GM12878 (cell line): ENCODE measurements around the gene GABBR2. TPM values are rescaled to one million over a fixed set of nuclear protein-coding genes. Genes with fewer than 3 reads are reported as not detected.

ENCODE experiments used
- ATAC-seq: fragments of 200-7000 bp; cut with Tn5 transposase; 3 replicates; pipeline ENCODE4 v1.9.1; 2020; ENCODE audit warnings: mild to moderate bottlenecking, moderate library complexity
- BruUV-seq: library from RNA; stranded (reverse); fragments of 400-500 nt; replicated peaks from 2 replicates; lab custom pipeline; 2021; lab: Mats Ljungman, UMichigan
- CTCF ChIA-PET: fragments of 300-600 bp; sonication (Branson Sonifier 250); formaldehyde crosslinking; extraction: SDS; loops from one replicate; lab custom pipeline; 2021; ENCODE audit warnings: inconsistent platforms; lab: Yijun Ruan, JAX
- POLR2A ChIA-PET: fragments of 350-600 bp; formaldehyde crosslinking; extraction: SDS; loops from one replicate; lab custom pipeline; 2021; ENCODE audit warnings: inconsistent platforms; lab: Charles Lee
- RAD21 ChIA-PET: fragments of 300-600 bp; sonication (Branson Sonifier 250); formaldehyde crosslinking; loops from one replicate; lab custom pipeline; 2023; ENCODE audit warnings: antibody characterized with exemption; ENCODE audit not compliant: unreplicated experiment; lab: Charles Lee
- SMC1A ChIA-PET: fragments of 300-600 bp; sonication (Branson Sonifier 250); formaldehyde crosslinking; loops from one replicate; lab custom pipeline; 2023; ENCODE audit not compliant: unreplicated experiment, uncharacterized antibody; lab: Charles Lee
- DNase-seq: peaks from one replicate; pipeline ENCODE4 v3.0.0-alpha.2; 2011; ENCODE audit warnings: low read depth, low spot score
- FAIRE-seq: peaks from 3 replicates; lab custom pipeline; 2011; peaks lifted over from hg19 to GRCh38; lab: Jason Lieb, UNC
- H2AFZ ChIP-seq: 2 replicates; pipeline ENCODE4 v1.6.0; 2011; ENCODE audit warnings: low read depth, low read length, control low read depth; ENCODE audit not compliant: control insufficient read depth
- H3K27ac ChIP-seq: 2 replicates; pipeline ENCODE4 v1.5.1; 2011; ENCODE audit warnings: control low read depth; ENCODE audit not compliant: control insufficient read depth, insufficient read depth
- H3K27me3 ChIP-seq, 2 experiments: replicated peaks in 1 of 2; 2 replicates each; pipeline versions ENCODE4 v1.6.0 to v1.6.1; 2011; ENCODE audit warnings: low read length in 1 of 2; ENCODE audit not compliant: control insufficient read depth in 2 of 2, insufficient read depth in 2 of 2
- H3K36me3 ChIP-seq, 2 experiments: 2 replicates each; pipeline ENCODE4 v1.5.1; 2011; ENCODE audit warnings: low read length in 1 of 2; ENCODE audit not compliant: control insufficient read depth in 2 of 2, insufficient read depth in 2 of 2
- H3K4me1 ChIP-seq: 2 replicates; pipeline ENCODE4 v1.6.1; 2011; ENCODE audit warnings: mild to moderate bottlenecking, low read length, moderate library complexity, mixed read lengths; ENCODE audit not compliant: control insufficient read depth, insufficient read depth
- H3K4me2 ChIP-seq: 2 replicates; pipeline ENCODE4 v1.6.0; 2011; ENCODE audit warnings: control low read depth; ENCODE audit not compliant: control insufficient read depth, insufficient read depth
- H3K4me3 ChIP-seq: fragments of 200-600 bp; sonication (generic); 2 replicates; pipeline ENCODE4 v1.5.1; 2016
- H3K79me2 ChIP-seq: 2 replicates; pipeline ENCODE4 v1.6.0; 2011; ENCODE audit warnings: low read length; ENCODE audit not compliant: control insufficient read depth, insufficient read depth
- H3K9ac ChIP-seq: 2 replicates; pipeline ENCODE4 v1.8.0; 2011; ENCODE audit warnings: low read length, control low read depth, mixed read lengths; ENCODE audit not compliant: control insufficient read depth, insufficient read depth
- H3K9me3 ChIP-seq: replicated peaks from 3 replicates; pipeline ENCODE4 v1.5.1; 2011; ENCODE audit warnings: mild to moderate bottlenecking, low read length; ENCODE audit not compliant: control insufficient read depth, insufficient read depth
- H4K20me1 ChIP-seq: 2 replicates; pipeline ENCODE4 v1.6.0; 2011; ENCODE audit not compliant: control insufficient read depth, insufficient read depth
- CHD2 ChIP-seq: IDR thresholded peaks from 2 replicates; pipeline ENCODE4 v1.6.1; 2011; ENCODE audit warnings: low read depth, low read length, improper control_type of control experiment, borderline replicate concordance
- NR2C1 ChIP-seq: fragments of 450-650 bp; IDR thresholded peaks from 2 replicates; pipeline ENCODE4 v1.6.1; 2017; ENCODE audit warnings: antibody characterized with exemption, mild to moderate bottlenecking, moderate library complexity
- POLR2A ChIP-seq: IDR thresholded peaks from 2 replicates; pipeline ENCODE4 v1.6.1; 2011; ENCODE audit warnings: low read depth, mild to moderate bottlenecking, low read length
- RAD21 ChIP-seq: IDR thresholded peaks from 2 replicates; pipeline ENCODE4 v1.6.1; 2011; ENCODE audit warnings: mild to moderate bottlenecking, low read depth, low read length, moderate library complexity; ENCODE audit not compliant: insufficient read depth
- RAD51 ChIP-seq: fragments of 450-650 bp; IDR thresholded peaks from 2 replicates; pipeline ENCODE4 v1.6.1; 2016; ENCODE audit warnings: moderate library complexity, mild to moderate bottlenecking, inconsistent platforms
- TCF12 ChIP-seq: IDR thresholded peaks from 2 replicates; pipeline ENCODE4 v1.6.1; 2011; ENCODE audit warnings: low read depth, mild to moderate bottlenecking, low read length
- ZBED1 ChIP-seq: IDR thresholded peaks from 2 replicates; pipeline ENCODE4 v1.6.1; 2016; ENCODE audit warnings: borderline replicate concordance
- ZNF217 ChIP-seq: fragments of 450-650 bp; IDR thresholded peaks from 2 replicates; pipeline ENCODE4 v1.6.1; 2017; ENCODE audit warnings: antibody characterized with exemption, mild to moderate bottlenecking
- WGBS: methylation state at CpG from one replicate; pipeline ENCODE4 v1.1.6; 2016; ENCODE audit warnings: low lambda C conversion rate; ENCODE audit not compliant: insufficient replicate concordance, insufficient coverage; ENCODE audit errors: missing lambda C conversion rate; 5-methylcytosine and 5-hydroxymethylcytosine counted together
- in situ Hi-C: fragments of 300-500 bp; cut with MboI; formaldehyde crosslinking; loops from 9 replicates; pipeline ENCODE4 v1.14.3; 2018; ENCODE audit warnings: mixed read lengths
- intact Hi-C: fragments of 100-400 bp; cut with micrococcal nuclease; formaldehyde crosslinking; loops from one replicate; pipeline ENCODE4 v1.14.2; 2022; ENCODE audit not compliant: unreplicated experiment
- polyA plus RNA-seq, 11 experiments: library from polyadenylated mRNA; depleted of rRNA in 4 of 11; unstranded in 6 of 11; stranded (reverse) in 5 of 11; fragments of >200 nt; fragmentation: Nextera tagmentation in 4 of 11; fragmentation: Illumina TruSeq in 1 of 11; extraction: Ambion mirVana in 4 of 11; extraction: Trizol in 1 of 11; gene quantifications; 1 replicate in 1 of 11; 2 replicates in 10 of 11; pipeline versions ENCODE4 v1.2.1 to v1.2.3, GENCODE V29; 2011 to 2016; ENCODE audit warnings: inconsistent platforms in 2 of 11, missing spikeins in 2 of 11, low read depth in 1 of 11
- total RNA-seq, 4 experiments: library from RNA; depleted of rRNA in 3 of 4; stranded (reverse); fragments of >200 nt in 3 of 4; fragmentation: Illumina TruSeq in 1 of 4; extraction: Trizol in 1 of 4; gene quantifications; 2 replicates each; pipeline versions ENCODE4 v1.2.1 to v1.2.3, GENCODE V29; 2013 to 2021
- TF ChIP-seq, protein P1 (sequence below): fragments of 450-650 bp; formaldehyde crosslinking; IDR thresholded peaks from 2 replicates; pipeline ENCODE4 v1.4.0; 2022; ENCODE audit warnings: mild to moderate bottlenecking, moderate library complexity
- TF ChIP-seq, protein P2 (sequence below): IDR thresholded peaks from 2 replicates; pipeline ENCODE4 v1.6.1; 2011; ENCODE audit warnings: borderline replicate concordance, low read depth, mild to moderate bottlenecking, moderate library complexity, mixed read lengths, low read length; ENCODE audit not compliant: insufficient read depth; ENCODE audit errors: extremely low read length
- TF ChIP-seq, protein P3 (sequence below): fragments of 450-650 bp; formaldehyde crosslinking; IDR thresholded peaks from 2 replicates; pipeline ENCODE4 v1.5.0; 2022; ENCODE audit warnings: mild to moderate bottlenecking, missing genetic modification characterization
- TF ChIP-seq, protein P4 (sequence below): fragments of 450-650 bp; IDR thresholded peaks from 2 replicates; pipeline ENCODE4 v1.6.1; 2016; ENCODE audit warnings: mild to moderate bottlenecking

GABBR2 gene
- total and polyA plus RNA-seq, 10 of the 15 experiments (the other 5 are each of a cell fraction or from before 2014, with no cell fraction given): 0.02 to 2.2 (median 0.06) TPM; not detected in 2

DNA sequence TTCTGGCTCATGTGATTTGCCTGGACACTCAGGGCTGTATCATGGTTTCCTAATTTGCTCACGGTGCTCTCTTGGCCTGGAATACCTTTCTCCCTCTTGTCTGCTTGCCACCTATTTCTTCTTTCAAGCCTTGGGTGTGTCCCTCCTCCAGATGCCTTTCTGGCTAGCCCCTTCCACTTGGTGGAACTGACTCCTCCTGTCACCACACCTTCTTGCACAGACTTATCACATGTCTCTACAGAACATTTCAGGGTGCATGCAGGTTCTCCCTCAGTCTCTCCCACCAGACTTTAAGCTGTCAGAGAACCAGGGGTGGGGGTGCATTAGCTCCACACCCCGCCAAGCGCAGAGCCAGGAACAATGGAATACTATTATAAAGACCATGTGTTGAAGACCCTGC is 455.2 kb downstream of the GABBR2 start (continued):
- TF ChIP-seq, protein P1, sequence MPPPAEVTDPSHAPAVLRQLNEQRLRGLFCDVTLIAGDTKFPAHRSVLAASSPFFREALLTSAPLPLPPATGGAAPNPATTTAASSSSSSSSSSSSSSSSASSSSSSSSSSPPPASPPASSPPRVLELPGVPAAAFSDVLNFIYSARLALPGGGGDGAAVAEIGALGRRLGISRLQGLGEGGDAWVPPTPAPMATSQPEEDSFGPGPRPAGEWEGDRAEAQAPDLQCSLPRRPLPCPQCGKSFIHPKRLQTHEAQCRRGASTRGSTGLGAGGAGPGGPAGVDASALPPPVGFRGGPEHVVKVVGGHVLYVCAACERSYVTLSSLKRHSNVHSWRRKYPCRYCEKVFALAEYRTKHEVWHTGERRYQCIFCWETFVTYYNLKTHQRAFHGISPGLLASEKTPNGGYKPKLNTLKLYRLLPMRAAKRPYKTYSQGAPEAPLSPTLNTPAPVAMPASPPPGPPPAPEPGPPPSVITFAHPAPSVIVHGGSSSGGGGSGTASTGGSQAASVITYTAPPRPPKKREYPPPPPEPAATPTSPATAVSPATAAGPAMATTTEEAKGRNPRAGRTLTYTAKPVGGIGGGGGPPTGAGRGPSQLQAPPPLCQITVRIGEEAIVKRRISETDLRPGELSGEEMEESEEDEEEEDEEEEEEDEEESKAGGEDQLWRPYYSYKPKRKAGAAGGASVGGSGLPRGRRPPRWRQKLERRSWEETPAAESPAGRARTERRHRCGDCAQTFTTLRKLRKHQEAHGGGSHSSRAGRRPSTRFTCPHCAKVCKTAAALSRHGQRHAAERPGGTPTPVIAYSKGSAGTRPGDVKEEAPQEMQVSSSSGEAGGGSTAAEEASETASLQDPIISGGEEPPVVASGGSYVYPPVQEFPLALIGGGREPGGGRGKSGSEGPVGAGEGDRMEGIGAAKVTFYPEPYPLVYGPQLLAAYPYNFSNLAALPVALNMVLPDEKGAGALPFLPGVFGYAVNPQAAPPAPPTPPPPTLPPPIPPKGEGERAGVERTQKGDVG (CRISPR knock-in tag): no peak

DNA sequence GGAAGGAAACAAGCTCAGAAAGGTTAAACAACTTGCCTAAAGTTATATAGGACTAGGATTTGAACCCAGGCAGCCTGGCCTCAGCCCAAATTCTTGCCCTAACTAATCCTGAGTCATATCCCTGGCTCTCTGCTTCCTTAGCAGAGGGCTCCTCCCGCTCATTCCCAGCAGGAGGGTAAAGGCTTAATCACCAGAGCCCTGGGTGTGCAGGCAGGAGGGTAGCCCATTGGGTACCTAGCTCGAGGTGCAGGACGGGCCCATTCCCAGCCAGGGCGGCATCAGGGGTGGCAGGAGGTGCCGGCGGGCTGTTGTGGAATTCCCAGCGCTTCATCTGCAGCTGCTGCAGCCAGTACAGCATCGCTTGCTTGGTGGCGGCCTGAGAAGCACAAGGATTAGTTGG is 457.2 kb downstream of the GABBR2 start:
- SMC1A ChIA-PET: no interaction called here
- in situ Hi-C loops: no loop called here
- no peak overlapping the region for H3K4me2 ChIP-seq

More for the DNA sequence above, 457.2 kb downstream of the GABBR2 start:
- WGBS: 59% methylated on average over 9 of the region's 9 CpGs
- Histone ChIP-seq H3K79me2 (no peaks in the 10 kb centered on the region), H3K9ac (no peak overlapping the region), H3K9me3 (no peaks in the 10 kb centered on the region; the same call in 2 of the 3 replicates), H4K20me1 (no peaks in the 10 kb centered on the region), H3K27ac (no peak overlapping the region), H3K36me3 (no peaks in the 10 kb centered on the region), H3K4me3 (no peak overlapping the region), H3K4me1 (peaks cover 4% of the 10 kb centered on the region), H2AFZ (no peak overlapping the region), H3K27me3 (no peaks in the 10 kb centered on the region)
- ATAC-seq (no peak), FAIRE-seq (no peak), DNase-seq (no peak)
- RAD21 ChIA-PET: no interaction called here
- POLR2A ChIA-PET: no interaction called here
- TF ChIP-seq TCF12 (no peak), ZNF217 (no peak), ZBED1 (no peak), CHD2 (no peak), POLR2A (no peak), NR2C1 (no peak), RAD51 (no peak), RAD21 (no peak)
- TF ChIP-seq, protein P2, sequence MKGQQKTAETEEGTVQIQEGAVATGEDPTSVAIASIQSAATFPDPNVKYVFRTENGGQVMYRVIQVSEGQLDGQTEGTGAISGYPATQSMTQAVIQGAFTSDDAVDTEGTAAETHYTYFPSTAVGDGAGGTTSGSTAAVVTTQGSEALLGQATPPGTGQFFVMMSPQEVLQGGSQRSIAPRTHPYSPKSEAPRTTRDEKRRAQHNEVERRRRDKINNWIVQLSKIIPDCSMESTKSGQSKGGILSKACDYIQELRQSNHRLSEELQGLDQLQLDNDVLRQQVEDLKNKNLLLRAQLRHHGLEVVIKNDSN: no peak
- TF ChIP-seq, protein P3, sequence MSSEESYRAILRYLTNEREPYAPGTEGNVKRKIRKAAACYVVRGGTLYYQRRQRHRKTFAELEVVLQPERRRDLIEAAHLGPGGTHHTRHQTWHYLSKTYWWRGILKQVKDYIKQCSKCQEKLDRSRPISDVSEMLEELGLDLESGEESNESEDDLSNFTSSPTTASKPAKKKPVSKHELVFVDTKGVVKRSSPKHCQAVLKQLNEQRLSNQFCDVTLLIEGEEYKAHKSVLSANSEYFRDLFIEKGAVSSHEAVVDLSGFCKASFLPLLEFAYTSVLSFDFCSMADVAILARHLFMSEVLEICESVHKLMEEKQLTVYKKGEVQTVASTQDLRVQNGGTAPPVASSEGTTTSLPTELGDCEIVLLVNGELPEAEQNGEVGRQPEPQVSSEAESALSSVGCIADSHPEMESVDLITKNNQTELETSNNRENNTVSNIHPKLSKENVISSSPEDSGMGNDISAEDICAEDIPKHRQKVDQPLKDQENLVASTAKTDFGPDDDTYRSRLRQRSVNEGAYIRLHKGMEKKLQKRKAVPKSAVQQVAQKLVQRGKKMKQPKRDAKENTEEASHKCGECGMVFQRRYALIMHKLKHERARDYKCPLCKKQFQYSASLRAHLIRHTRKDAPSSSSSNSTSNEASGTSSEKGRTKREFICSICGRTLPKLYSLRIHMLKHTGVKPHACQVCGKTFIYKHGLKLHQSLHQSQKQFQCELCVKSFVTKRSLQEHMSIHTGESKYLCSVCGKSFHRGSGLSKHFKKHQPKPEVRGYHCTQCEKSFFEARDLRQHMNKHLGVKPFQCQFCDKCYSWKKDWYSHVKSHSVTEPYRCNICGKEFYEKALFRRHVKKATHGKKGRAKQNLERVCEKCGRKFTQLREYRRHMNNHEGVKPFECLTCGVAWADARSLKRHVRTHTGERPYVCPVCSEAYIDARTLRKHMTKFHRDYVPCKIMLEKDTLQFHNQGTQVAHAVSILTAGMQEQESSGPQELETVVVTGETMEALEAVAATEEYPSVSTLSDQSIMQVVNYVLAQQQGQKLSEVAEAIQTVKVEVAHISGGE (CRISPR knock-in tag): no peak
- TF ChIP-seq, protein P4, sequence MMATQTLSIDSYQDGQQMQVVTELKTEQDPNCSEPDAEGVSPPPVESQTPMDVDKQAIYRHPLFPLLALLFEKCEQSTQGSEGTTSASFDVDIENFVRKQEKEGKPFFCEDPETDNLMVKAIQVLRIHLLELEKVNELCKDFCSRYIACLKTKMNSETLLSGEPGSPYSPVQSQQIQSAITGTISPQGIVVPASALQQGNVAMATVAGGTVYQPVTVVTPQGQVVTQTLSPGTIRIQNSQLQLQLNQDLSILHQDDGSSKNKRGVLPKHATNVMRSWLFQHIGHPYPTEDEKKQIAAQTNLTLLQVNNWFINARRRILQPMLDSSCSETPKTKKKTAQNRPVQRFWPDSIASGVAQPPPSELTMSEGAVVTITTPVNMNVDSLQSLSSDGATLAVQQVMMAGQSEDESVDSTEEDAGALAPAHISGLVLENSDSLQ: no peak
- intact Hi-C loops: no loop called here
- CTCF ChIA-PET: no interaction called here
- BruUV-seq: no TSS peak
